Measurements from ENCODE around the gene NBEAL1. TPM values are rescaled to one million over a fixed set of nuclear protein-coding genes. Genes with fewer than 3 reads are reported as not detected.

NBEAL1 gene
- 3.0 to 5.5 TPM (median 3.8 TPM) in 5 replicates for total RNA-seq (2022; extraction: Qiagen RNA extraction)

GRCh38 chr2:203014456-203015199 lies at the start of gene NBEAL1:
Gene NBEAL1, plus strand, starts transcription at chr2:203014875. Its CDS starts 1,510 bp downstream, at chr2:203016385.

DNA sequence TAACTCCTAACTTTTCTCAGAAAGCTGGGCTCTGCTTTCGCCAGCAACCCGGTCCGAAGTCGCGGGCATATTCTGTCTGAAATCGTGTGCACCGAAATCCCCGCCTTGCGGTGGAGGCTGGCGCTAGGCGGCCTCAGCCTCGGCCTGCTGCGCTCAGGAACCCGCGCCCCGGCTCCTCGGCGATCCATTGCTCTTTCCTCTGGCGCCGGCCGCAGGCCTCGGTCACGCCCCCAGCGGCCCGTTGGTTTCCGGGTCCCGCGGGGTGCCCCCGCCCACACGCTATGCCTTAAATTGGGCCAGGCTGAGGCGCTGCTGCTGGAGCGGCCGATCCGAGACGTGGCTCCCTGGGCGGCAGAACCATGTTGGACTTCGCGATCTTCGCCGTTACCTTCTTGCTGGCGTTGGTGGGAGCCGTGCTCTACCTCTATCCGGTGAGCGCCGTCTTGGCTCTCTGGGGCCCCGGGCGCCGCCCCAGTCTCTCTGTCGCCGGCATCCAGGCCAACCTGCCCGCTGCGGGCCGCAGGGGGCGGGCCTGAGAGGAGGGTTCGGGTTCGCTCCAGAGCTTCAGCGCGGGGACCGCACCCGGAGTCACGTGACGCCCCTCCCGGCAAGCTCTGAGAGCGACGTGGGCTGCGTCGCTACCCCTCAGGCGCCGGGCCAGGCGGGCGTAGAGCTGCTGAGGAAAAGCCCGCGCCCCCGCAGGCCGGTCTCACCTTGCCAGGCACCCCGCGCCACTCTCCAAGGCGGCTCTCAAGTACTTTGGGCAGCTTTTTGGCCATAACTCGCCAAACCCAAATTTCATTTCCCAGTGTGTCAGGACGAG lies 224.2 kb downstream of the NBEAL1 start, which contains the start of gene CYP20A1:
CYP20A1 (plus strand) TSS at position 315 of the 823 bp plus-strand sequence; CDS start at position 360, 45 bp downstream.

Other genes starting within 250 kb of the NBEAL1 start
- 1.3 to 2.1 TPM (median 1.8 TPM) in 5 replicates for gene ICA1L, start 143.1 kb upstream of the NBEAL1 start, total RNA-seq (2022; extraction: Qiagen RNA extraction)
- gene WDR12, start 103.2 kb upstream of the NBEAL1 start, total RNA-seq (2022; extraction: Qiagen RNA extraction) = 50.6 to 63.1 TPM (median 58.3 TPM) in 5 replicates
- 1.0 to 2.1 TPM (median 1.5 TPM) in 5 replicates for gene CARF, start 102.6 kb upstream of the NBEAL1 start, total RNA-seq (2022; extraction: Qiagen RNA extraction)
- 9.0 to 11.5 TPM (median 9.8 TPM) in 5 replicates for gene CYP20A1, start 224.1 kb downstream of the NBEAL1 start, total RNA-seq (2022; extraction: Qiagen RNA extraction)

Measured in A549 treated with dexamethasone at 1 μM for 4 hours (cell line).